SK-N-SH treated with all-trans-retinoic acid at 6 μM for 48 hours (cell line): ENCODE data around the gene HS6ST3.

Experiments
- ARNTL ChIP-seq: fragments of 450-650 bp; formaldehyde crosslinking; IDR thresholded peaks from 2 replicates; pipeline ENCODE4 v1.5.0; 2020; ENCODE audit warnings: low read depth, mild to moderate bottlenecking, moderate library complexity, borderline replicate concordance
- CREB5 ChIP-seq: fragments of 250-450 bp; sonication (Bioruptor Pico); IDR thresholded peaks from 2 replicates; pipeline ENCODE4 v1.5.1; 2020; ENCODE audit warnings: low read depth, mild to moderate bottlenecking, moderate library complexity
- PATZ1 ChIP-seq: fragments of 250-450 bp; sonication (Bioruptor Pico); IDR thresholded peaks from 2 replicates; pipeline ENCODE4 v1.8.0; 2020; ENCODE audit warnings: mild to moderate bottlenecking, moderate library complexity, borderline replicate concordance

DNA sequence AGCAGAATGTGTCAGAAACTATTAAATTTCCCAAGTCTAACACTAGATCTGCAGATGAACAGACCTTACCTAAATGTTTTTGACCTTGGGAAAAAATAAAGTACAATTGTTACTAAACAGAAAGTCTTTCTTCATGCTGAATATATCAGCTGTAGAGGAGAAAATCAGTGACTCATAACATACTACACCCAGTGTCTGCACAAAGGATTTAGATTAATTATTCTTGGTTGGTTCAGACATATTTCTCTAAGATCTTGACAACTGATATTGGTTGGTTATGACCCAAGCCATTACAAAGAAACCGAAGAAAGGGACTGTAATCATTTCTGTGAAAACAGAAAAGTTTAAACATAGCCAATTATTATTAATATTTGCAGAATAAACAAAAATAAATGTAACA is 225.1 kb downstream of the HS6ST3 start:
- TF ChIP-seq ARNTL (CRISPR knock-in tag) (no peak), PATZ1 (CRISPR knock-in tag) (no peak), CREB5 (no peak)
